ENCODE data around the gene OR8G5. TPM values are rescaled to one million over a fixed set of nuclear protein-coding genes. Genes with fewer than 3 reads are reported as not detected.
A peak's percentile ranks its signal among the peaks of the same experiment; 100 is the strongest.
"Not testable (repeated sequence)": the region's sequence is repeated elsewhere in the genome, so short reads cannot be mapped to it uniquely, and the experiment has no call there.

OR8G5 gene
- total and polyA plus RNA-seq, 9 donors = 0.11 to 0.34 (median 0.21) TPM; not detected in 5

DNA sequence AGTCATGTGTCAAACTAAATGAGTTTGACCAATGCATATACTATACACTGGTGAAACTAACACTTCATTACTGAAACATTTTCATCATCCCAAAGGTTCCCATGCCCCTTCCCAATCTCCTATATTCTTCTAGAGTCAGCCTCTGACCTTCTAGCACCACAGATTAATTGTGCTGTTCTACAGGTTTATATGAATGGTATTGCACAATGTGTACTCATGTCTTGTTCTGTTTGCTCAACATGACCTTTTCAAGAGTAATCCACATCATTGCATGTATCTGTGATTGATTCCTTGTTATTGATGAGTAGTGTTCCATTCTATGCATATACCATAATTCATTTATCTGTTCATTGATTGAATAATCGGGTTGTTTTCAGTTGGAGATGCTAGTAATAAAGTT, 22.8 kb upstream of the OR8G5 start:
- H3K4me1 ChIP-seq (ENCODE audit: control insufficient read depth, insufficient read depth, low read length) = no peaks in the 10 kb centered on the region
- H3K36me3 ChIP-seq (ENCODE audit: control insufficient read depth, insufficient read depth, low read length) = no peaks in the 10 kb centered on the region
- no peak overlapping the region for H3K4me3 ChIP-seq (ENCODE audit: low read length)
- no peak overlapping the region for H3K27ac ChIP-seq (ENCODE audit: low read length)
- WGBS (ENCODE audit: insufficient coverage) = no CpG with 5 or more reads among the region's 1 CpG
- no peaks in the 10 kb centered on the region for H3K9me3 ChIP-seq (replicated peaks; ENCODE audit: control insufficient read depth, low read depth, low read length)
- no peak for DNase-seq
- no peaks in the 10 kb centered on the region for H3K27me3 ChIP-seq (ENCODE audit: control insufficient read depth, insufficient read depth, low read length)

- Histone ChIP-seq H3K9me3 (replicated peaks; ENCODE audit: control insufficient read depth, low read depth, low read length) (no peaks in the 10 kb centered on the region), H3K4me1 (ENCODE audit: control insufficient read depth, insufficient read depth, low read length) (no peaks in the 10 kb centered on the region), H3K27me3 (ENCODE audit: control insufficient read depth, insufficient read depth, low read length) (no peaks in the 10 kb centered on the region), H3K36me3 (ENCODE audit: control insufficient read depth, insufficient read depth, low read length) (no peaks in the 10 kb centered on the region), H3K27ac (ENCODE audit: low read length) (no peak overlapping the region), H3K4me3 (ENCODE audit: low read length) (no peak overlapping the region)
- no peak for DNase-seq
- no CpG with 5 or more reads among the region's 5 CpGs for WGBS (ENCODE audit: insufficient coverage)
Observed at GRCh38 chr11:124238512-124238911, 17.7 kb upstream of the OR8G5 start.

DNA sequence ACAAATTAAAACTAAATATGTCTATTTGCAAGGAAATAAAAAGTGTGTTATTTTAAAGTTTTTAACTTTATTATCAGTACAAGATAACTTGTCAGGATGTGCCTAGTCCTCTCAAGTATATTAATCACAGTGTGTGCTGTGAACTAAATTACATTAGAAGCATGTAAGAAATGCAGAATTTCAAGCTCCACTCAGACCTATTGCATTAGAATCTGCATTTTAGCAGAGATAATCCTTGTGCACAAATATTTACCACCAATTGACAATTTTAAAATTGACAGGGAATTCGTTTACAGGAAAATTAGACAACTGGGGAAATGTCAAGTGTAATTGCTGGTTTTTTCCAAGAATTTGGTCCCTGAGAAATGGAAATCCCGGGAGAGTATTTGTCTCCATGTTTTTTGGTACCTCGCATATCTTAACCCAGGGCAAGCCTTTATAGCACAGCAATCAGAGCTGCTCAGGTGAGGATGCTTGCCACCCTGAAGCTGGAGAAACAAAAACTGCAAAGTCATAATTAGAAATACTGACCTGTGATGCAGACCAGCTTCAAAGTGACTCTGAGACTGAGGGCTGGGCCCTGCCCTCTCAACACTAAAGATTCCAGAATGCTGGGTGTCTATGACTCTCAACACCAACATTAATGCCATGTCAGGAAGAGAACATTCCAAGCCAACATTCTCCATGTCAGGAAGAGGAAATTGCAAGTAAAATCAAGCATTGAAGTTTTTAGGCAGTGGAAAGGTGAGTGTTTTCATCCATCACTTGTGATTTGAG, 15.4 kb upstream of the OR8G5 start, which contains the start of gene OR8G1:
Gene OR8G1, plus strand, starts transcription at position 475 of the 777 bp plus-strand sequence. CDS start 8,581 bp downstream, outside the sequence.
- no peak for DNase-seq
- H3K4me3 ChIP-seq (ENCODE audit: low read length) = no peak within 1 kb of the TSS
- H3K4me1 ChIP-seq (ENCODE audit: control insufficient read depth, insufficient read depth, low read length) = no peaks in the 10 kb centered on the region
- H3K36me3 ChIP-seq (ENCODE audit: control insufficient read depth, insufficient read depth, low read length) = no peaks in the 10 kb centered on the region
- H3K27ac ChIP-seq (ENCODE audit: low read length) = no peak within 1 kb of the TSS
- WGBS (ENCODE audit: insufficient coverage) = 63% methylated on average over 3 of the region's 3 CpGs
- H3K27me3 ChIP-seq (ENCODE audit: control insufficient read depth, insufficient read depth, low read length) = no peaks in the 10 kb centered on the region
- H3K9me3 ChIP-seq (replicated peaks; ENCODE audit: control insufficient read depth, low read depth, low read length) = no peaks in the 10 kb centered on the region

GRCh38 chr11:124249869-124250268, 6.3 kb upstream of the OR8G5 start:
- H3K36me3 ChIP-seq (ENCODE audit: control insufficient read depth, insufficient read depth, low read length); H3K27ac ChIP-seq (ENCODE audit: low read length): not testable (repeated sequence)
- WGBS (ENCODE audit: insufficient coverage) = no CpG with 5 or more reads among the region's 3 CpGs

GRCh38 chr11:124265041-124265440, 8.9 kb downstream of the OR8G5 start:
- H3K4me3 ChIP-seq (ENCODE audit: low read length); H3K4me1 ChIP-seq (ENCODE audit: control insufficient read depth, insufficient read depth, low read length); H3K27me3 ChIP-seq (ENCODE audit: control insufficient read depth, insufficient read depth, low read length); H3K27ac ChIP-seq (ENCODE audit: low read length); H3K36me3 ChIP-seq (ENCODE audit: control insufficient read depth, insufficient read depth, low read length); H3K9me3 ChIP-seq (replicated peaks; ENCODE audit: control insufficient read depth, low read depth, low read length): not testable (repeated sequence)
- no CpG with 5 or more reads among the region's 4 CpGs for WGBS (ENCODE audit: insufficient coverage)
- DNase-seq = peak; percentile 2

More at GRCh38 chr11:124249869-124250268, 6.3 kb upstream of the OR8G5 start:
- not testable (repeated sequence) for H3K4me3 ChIP-seq (ENCODE audit: low read length); DNase-seq; H3K27me3 ChIP-seq (ENCODE audit: control insufficient read depth, insufficient read depth, low read length); H3K9me3 ChIP-seq (replicated peaks; ENCODE audit: control insufficient read depth, low read depth, low read length); H3K4me1 ChIP-seq (ENCODE audit: control insufficient read depth, insufficient read depth, low read length)

- not testable (repeated sequence) for H3K27ac ChIP-seq (ENCODE audit: low read length); H3K4me3 ChIP-seq (ENCODE audit: low read length); H3K4me1 ChIP-seq (ENCODE audit: control insufficient read depth, insufficient read depth, low read length); H3K9me3 ChIP-seq (replicated peaks; ENCODE audit: control insufficient read depth, low read depth, low read length); DNase-seq; H3K27me3 ChIP-seq (ENCODE audit: control insufficient read depth, insufficient read depth, low read length); H3K36me3 ChIP-seq (ENCODE audit: control insufficient read depth, insufficient read depth, low read length)
- WGBS (ENCODE audit: insufficient coverage) = 20% methylated on average over 1 of the region's 7 CpGs
Observed at GRCh38 chr11:124270886-124271285, 14.7 kb downstream of the OR8G5 start.

DNA sequence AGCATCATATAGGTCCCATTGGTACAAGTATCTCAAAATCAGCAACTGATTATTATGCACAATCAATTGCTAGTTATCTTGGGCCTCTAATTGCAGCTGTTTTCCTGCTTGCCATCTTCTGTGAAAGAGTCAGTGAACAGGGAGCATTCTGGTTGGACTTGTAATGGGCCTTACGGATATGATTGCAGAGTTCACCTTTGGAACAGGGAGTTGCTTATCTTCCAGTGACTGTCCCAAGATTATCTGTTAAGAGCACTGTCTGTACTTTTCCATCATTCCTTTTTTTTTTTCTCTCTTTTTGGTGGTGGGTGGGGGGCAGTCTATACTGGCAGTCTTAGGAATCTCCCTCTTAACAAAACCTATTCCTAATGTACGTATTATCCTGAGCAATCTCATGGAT, 17.8 kb downstream of the OR8G5 start:
- H3K27ac ChIP-seq (ENCODE audit: low read length) = no peak overlapping the region
- 100% methylated on average over 1 of the region's 2 CpGs for WGBS (ENCODE audit: insufficient coverage)
- H3K36me3 ChIP-seq (ENCODE audit: control insufficient read depth, insufficient read depth, low read length) = no peaks in the 10 kb centered on the region
- no peaks in the 10 kb centered on the region for H3K27me3 ChIP-seq (ENCODE audit: control insufficient read depth, insufficient read depth, low read length)
- H3K4me1 ChIP-seq (ENCODE audit: control insufficient read depth, insufficient read depth, low read length) = no peaks in the 10 kb centered on the region
- H3K9me3 ChIP-seq (replicated peaks; ENCODE audit: control insufficient read depth, low read depth, low read length) = no peaks in the 10 kb centered on the region
- H3K4me3 ChIP-seq (ENCODE audit: low read length) = no peak overlapping the region
- no peak for DNase-seq

DNA sequence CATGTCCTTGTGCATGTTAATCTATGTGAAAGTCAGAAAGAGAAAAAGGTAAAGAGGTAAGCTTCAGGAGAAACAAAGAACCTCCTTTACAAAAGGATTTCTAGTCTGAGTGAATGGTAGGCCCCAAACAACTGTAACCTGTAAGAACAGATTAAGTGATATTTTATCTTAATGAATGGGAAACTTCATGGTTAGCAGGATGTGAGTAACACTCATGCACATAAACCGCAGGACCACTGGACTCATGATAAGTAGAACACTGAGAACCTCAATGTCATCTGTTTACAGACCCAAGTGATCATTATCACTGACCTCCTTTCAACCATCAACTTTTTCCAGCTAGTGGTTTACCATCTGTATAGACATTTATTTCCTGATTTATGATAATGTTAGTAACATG, 19.9 kb downstream of the OR8G5 start:
- Histone ChIP-seq H3K27ac (ENCODE audit: low read length) (no peak overlapping the region), H3K9me3 (replicated peaks; ENCODE audit: control insufficient read depth, low read depth, low read length) (no peaks in the 10 kb centered on the region), H3K36me3 (ENCODE audit: control insufficient read depth, insufficient read depth, low read length) (no peaks in the 10 kb centered on the region), H3K4me3 (ENCODE audit: low read length) (no peak overlapping the region), H3K27me3 (ENCODE audit: control insufficient read depth, insufficient read depth, low read length) (no peaks in the 10 kb centered on the region), H3K4me1 (ENCODE audit: control insufficient read depth, insufficient read depth, low read length) (no peaks in the 10 kb centered on the region)
- no CpG with 5 or more reads among the region's 1 CpG for WGBS (ENCODE audit: insufficient coverage)
- no peak for DNase-seq

DNA sequence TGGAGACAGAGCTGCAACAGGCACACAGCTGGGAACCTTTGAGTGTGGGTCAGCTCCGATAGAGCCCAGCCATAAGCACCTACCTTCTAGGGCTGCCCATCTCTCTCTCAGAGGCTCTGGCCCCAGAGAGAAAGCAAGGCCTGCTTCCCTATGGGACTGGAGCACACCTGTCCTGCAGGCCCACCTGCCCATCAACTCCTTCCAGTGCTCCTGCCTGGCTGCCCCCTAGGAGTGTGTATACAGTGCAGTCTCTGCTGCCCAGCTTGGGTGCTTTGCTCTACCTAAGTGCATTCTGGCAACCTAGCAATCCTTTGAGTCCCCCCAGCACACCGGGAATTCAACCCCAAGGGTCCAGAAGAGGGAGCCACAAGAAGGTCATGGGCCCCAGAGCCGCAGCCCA, 21.0 kb downstream of the OR8G5 start:
- 86% methylated on average over 1 of the region's 3 CpGs for WGBS (ENCODE audit: insufficient coverage)
- no peaks in the 10 kb centered on the region for H3K4me1 ChIP-seq (ENCODE audit: control insufficient read depth, insufficient read depth, low read length)
- H3K9me3 ChIP-seq (replicated peaks; ENCODE audit: control insufficient read depth, low read depth, low read length) = no peaks in the 10 kb centered on the region
- H3K27me3 ChIP-seq (ENCODE audit: control insufficient read depth, insufficient read depth, low read length) = no peaks in the 10 kb centered on the region
- no peaks in the 10 kb centered on the region for H3K36me3 ChIP-seq (ENCODE audit: control insufficient read depth, insufficient read depth, low read length)
- no peak for DNase-seq
- H3K4me3 ChIP-seq (ENCODE audit: low read length) = no peak overlapping the region
- no peak overlapping the region for H3K27ac ChIP-seq (ENCODE audit: low read length)

GRCh38 chr11:124277804-124278203, 21.6 kb downstream of the OR8G5 start:
- no peak overlapping the region for H3K27ac ChIP-seq (ENCODE audit: low read length)
- no peak for DNase-seq
- no peaks in the 10 kb centered on the region for H3K9me3 ChIP-seq (replicated peaks; ENCODE audit: control insufficient read depth, low read depth, low read length)
- H3K4me3 ChIP-seq (ENCODE audit: low read length) = no peak overlapping the region
- H3K4me1 ChIP-seq (ENCODE audit: control insufficient read depth, insufficient read depth, low read length) = no peaks in the 10 kb centered on the region
- no peaks in the 10 kb centered on the region for H3K36me3 ChIP-seq (ENCODE audit: control insufficient read depth, insufficient read depth, low read length)
- 73% methylated on average over 3 of the region's 3 CpGs for WGBS (ENCODE audit: insufficient coverage)
- H3K27me3 ChIP-seq (ENCODE audit: control insufficient read depth, insufficient read depth, low read length) = no peaks in the 10 kb centered on the region

DNA sequence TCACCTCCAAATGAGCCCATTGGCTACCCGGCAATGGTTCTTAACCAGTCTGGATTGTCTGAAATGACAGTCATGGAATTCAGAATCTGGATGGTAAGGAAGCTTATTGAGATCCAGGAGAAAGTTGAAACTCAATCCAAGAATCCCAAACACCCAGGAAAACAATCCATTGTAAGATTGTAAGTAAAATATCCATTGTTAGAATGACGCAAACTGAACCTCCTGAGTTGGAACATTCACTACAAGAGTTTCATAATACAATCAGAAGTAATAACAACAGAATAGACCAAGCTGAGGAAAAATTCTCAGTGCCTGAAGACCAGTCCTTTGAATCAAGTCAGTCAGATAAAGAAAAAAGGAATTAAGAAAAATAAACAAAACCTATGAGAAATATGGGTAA, 22.1 kb downstream of the OR8G5 start:
- no peaks in the 10 kb centered on the region for H3K36me3 ChIP-seq (ENCODE audit: control insufficient read depth, insufficient read depth, low read length)
- DNase-seq = no peak
- no peaks in the 10 kb centered on the region for H3K4me1 ChIP-seq (ENCODE audit: control insufficient read depth, insufficient read depth, low read length)
- H3K9me3 ChIP-seq (replicated peaks; ENCODE audit: control insufficient read depth, low read depth, low read length) = no peaks in the 10 kb centered on the region
- H3K4me3 ChIP-seq (ENCODE audit: low read length) = no peak overlapping the region
- H3K27ac ChIP-seq (ENCODE audit: low read length) = no peak overlapping the region
- no peaks in the 10 kb centered on the region for H3K27me3 ChIP-seq (ENCODE audit: control insufficient read depth, insufficient read depth, low read length)
- no CpG with 5 or more reads among the region's 2 CpGs for WGBS (ENCODE audit: insufficient coverage)
